ENCODE data around the gene PLD4.
"Not testable (repeated sequence)": the region's sequence is repeated elsewhere in the genome, so short reads cannot be mapped to it uniquely, and the experiment has no call there.

PLD4 gene, protein sequence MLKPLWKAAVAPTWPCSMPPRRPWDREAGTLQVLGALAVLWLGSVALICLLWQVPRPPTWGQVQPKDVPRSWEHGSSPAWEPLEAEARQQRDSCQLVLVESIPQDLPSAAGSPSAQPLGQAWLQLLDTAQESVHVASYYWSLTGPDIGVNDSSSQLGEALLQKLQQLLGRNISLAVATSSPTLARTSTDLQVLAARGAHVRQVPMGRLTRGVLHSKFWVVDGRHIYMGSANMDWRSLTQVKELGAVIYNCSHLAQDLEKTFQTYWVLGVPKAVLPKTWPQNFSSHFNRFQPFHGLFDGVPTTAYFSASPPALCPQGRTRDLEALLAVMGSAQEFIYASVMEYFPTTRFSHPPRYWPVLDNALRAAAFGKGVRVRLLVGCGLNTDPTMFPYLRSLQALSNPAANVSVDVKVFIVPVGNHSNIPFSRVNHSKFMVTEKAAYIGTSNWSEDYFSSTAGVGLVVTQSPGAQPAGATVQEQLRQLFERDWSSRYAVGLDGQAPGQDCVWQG

DNA sequence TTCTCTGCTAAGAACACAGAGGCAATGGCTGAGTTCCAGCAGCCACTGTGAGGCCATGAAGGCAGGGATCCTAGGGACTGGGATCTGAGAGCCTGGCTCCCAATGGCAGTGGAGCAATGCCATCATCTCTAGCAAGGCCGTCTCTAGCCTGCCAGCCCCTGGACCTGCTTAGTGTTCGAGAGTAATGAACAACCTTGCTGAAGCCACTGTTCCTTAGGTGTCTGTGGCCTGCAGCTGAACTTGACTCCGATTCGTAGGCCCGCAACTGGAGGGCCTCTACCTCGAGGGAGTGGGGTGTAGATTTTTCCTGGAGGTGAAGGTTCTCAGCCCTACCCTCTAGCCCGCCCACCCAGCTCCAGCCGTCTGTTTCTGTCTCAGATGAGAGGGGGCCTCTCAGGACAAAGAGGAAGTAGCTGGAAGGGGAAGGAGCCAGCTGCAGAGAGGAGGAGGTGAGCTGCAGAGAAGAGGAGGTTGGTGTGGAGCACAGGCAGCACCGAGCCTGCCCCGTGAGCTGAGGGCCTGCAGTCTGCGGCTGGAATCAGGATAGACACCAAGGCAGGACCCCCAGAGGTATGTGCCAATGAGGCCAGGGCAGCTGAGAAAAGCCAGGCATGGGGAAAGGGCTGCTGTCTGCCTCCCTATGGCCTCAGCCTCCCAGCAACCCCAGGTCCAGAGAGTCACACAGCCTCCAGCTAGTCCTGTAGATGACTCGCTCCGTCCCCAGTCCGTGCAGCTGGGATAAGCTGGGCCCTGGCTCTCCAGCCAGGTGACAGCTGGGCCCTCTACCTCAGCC is at the start of gene PLD4:
Gene PLD4, plus strand, starts transcription at position 459 of the 793 bp plus-strand sequence. CDS start 2,262 bp downstream, outside the sequence.
- DNase-seq (ENCODE audit: low spot score), result no peak

DNA sequence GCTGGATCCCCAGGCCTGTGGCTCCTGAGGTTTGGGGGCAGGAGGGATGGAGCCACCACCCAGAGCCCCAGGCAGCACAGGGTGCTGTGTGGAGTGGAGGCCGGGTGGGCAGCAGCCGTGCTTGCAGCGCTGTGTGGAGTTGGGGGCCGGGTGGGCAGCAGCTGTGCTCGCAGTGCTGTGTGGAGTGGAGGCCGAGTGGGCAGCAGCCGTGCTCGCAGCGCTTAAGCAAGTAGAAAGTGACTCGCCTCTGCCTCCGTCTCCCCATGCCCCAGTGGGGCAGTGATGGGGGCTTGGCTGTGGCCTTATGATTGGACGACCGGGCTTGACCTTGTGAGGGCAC is 49.3 kb upstream of the PLD4 start:
- no peak for DNase-seq (ENCODE audit: low spot score)

DNA sequence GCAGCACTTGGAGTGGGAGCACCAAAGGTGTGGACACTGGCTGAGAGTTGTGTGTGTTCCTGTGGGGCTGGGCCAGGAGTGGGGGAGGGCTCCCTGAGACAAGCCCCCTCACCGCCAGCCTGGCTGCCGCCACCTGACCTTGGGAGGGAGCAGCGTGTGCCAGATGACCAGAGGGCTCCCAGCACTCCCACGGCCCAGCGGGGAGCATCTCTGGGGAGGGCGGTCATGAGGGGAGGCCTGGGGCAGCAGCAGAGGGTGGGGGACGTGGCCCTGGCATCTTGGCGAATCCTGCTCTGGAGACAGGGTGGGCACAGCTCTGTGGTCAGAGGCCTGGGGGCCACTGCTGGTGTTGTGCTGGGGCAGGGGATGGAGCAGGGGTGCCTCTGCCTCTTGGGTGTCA is 48.9 kb upstream of the PLD4 start:
- DNase-seq (ENCODE audit: low spot score), result no peak

DNA sequence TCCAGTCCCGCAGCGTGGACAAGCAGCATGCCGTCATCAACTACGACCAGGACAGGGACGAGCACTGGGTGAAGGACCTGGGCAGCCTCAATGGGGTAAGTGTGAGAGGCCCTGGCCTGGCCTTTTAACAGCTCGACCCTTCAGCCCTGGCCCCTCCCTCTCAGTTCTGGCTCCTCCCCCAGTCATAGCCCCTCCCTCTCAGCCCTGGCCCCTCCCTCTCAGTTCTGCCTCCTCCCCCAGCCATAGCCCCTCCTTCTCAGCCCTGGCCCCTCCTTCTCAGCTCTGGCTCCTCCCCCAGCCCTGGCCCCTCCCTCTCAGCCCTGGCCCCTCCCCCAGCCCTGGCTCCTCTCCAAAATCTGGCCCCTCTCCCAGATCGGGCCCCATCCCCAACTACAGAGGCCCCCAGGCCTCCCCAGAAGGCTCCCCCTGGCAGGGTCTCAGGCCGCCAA is 48.4 kb upstream of the PLD4 start:
- peak; percentile 36 for DNase-seq (ENCODE audit: low spot score)

DNA sequence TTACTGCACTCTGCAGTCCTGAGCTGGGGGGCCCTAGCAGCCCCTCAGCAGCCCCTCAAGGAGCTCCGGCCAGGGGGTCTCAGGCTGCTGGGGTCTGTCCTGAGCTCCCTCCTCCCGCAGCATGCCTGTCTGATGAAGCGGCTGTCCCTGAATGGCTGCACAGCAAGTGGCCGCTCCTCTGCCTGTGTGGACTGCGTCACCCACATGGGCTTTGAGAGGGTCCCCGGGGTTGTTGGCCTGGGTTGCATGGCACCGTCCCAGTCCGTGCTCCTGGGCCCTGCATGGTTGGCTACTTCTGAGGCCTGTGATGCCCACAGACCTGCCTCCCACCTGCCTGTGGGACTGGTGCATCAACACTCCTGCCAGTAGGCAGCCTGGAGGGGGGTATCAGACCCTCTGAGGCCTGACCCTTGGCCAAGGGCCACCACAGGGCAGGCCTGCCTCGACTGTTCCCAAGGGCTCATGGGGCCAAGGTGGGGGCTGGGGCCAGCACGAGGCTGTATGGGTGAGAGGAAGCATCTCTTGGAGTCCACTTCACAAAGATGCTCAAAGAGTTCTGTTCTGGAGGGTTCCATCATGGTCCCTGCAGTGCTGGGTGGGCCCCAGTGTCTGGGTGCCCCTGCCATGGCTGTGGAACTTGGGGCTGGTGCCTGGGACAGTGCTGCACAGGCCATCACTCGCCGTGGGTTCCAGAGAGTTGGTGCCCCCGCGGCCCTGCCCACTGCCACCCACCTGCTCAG is 47.4 kb upstream of the PLD4 start:
- no peak for DNase-seq (ENCODE audit: low spot score)

DNA sequence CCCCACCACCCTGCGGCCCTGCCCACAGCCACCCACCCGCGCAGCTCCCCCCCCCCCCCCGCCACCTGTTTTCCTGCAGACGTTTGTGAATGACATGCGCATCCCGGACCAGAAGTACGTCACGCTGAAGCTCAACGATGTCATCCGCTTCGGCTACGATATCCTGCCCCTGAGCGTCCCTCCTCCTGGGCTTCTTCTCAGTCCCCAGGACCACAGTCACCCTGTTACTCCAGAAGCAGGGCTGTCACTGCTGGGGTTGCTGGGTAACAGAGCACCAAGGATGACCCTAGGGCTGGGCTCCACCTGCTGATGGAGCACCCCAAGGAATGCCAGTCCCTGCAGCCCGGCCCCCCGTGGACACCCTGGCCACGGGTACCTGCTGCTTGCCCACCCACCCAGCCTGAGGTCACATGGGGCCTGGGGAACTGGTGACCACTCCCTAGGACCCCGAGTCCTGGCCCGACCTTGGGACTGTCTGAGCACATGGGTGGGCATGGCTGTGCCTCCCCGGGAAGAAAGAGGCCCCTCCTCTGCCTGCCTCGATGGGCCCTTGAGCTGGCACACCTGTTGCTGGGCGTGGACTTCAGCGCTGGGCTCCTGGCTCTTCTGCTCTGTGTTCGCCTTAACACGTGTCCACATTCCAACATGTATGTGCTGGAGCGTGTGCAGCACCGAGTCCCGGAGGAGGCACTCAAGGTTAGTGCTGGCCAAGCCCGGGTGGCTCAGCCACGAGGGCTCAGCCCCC is 46.7 kb upstream of the PLD4 start:
- no peak for DNase-seq (ENCODE audit: low spot score)

DNA sequence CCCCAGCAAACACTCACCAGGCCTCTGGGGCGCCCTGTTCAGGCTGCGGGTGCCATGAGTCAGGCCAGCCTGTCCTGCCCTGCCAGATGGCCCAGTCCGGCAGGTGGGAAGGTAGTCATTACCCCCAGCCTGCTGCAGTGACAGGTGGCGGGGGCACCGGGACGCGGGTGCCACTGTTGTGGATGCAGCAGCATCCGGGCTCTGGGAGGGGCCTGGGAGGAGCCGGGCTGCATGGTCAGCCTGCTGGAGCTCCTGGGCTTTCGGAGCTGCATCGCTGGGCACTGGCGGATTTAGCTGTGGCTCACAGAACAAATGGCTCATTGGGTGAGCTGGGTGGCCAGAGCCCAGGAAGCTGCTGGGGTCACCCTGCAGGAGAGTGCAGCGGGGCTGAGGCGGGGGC is 46.1 kb upstream of the PLD4 start:
- no peak for DNase-seq (ENCODE audit: low spot score)

DNA sequence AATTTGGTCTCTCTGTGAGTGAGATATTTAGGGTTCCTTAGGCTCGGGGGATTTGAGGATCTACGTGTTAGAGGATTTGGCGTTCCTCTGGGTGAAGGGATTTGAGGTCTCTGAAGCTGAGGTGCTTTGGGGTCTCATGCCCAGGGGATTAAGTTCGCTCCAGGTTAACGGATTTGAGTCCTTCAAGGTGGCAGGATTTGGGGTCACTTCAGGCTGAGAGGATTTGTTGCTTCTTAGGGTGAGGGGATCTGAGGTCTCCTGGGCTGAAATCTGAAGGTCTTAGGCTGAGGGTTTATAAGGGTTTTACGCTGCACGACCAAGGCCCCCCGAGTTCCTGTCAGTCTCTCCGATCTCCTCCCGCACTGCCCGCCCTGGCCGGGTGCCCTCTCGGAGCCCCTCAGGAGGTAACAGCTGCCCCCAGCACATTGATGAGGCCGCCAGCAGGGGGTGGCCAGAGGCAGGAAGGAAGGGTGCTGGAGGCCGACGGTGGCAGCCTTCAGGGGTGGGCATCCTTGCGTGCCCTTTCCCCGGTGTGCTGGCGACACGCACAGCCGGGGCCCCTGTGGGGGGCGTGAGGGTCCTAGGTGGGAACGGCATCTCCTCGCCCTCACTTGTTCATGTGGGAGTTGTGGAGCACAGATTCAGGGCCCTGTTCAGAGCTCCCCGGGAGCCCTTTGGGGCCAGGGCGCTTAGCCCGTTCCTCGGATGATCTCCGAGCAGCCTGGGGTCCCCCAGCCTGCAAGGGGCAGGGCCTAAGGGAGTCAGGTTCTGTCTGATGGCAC is 45.3 kb upstream of the PLD4 start:
- no peak for DNase-seq (ENCODE audit: low spot score)

DNA sequence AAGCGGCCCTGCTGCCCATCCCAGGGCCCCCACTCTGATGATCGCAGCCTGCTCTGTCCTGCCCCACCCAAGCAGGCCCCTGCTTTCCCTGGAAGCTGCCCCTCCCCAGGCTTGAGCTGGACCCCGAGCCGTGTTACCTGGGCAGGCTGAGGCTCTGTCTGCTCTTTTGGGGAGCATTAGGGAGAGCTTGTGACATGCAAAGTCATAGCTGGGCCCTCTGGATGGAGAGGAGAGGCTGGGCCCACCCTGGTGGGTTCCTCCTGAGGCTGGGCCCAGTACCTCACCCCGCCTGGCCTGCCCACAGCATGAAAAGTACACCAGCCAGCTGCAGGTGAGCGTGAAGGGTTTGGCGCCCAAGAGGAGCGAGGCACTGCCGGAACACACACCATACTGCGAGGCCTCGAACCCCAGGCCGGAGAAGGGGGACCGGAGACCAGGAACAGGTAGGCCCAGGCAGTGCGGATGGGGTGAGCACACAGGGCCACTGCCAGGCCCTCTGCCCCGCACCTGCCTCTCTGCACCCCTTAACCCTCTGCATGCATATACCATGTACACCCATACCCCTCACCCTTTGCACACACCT is 44.6 kb upstream of the PLD4 start:
- DNase-seq (ENCODE audit: low spot score), result no peak

DNA sequence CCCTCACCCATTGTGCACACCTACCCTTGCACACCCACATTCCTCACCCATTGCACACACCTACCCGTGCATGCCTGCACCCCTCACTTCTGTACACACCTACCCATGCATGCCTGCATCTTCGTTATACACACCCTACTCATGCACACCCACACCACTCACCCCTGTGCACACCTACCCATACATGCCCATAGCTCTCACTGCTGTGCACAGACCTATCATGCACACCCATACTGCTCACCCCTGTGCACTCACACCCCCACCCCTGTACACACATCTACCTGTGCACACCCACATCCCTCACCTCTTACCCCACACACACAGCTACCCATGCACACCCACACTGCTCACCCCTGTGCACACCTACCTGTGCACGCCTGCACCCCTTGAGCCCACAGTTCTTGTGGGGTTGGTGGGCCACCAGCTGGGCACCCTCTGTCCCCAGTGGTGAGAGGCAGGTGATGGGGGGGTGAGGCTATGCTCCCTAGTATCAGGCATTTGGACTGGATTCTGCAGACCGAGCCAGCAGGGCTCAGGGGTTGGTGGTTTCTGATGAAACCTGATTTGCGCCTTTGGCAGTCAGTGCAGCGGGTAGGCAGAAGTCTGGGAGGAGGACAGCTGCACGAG is 44.0 kb upstream of the PLD4 start:
- no peak for DNase-seq (ENCODE audit: low spot score)

DNA sequence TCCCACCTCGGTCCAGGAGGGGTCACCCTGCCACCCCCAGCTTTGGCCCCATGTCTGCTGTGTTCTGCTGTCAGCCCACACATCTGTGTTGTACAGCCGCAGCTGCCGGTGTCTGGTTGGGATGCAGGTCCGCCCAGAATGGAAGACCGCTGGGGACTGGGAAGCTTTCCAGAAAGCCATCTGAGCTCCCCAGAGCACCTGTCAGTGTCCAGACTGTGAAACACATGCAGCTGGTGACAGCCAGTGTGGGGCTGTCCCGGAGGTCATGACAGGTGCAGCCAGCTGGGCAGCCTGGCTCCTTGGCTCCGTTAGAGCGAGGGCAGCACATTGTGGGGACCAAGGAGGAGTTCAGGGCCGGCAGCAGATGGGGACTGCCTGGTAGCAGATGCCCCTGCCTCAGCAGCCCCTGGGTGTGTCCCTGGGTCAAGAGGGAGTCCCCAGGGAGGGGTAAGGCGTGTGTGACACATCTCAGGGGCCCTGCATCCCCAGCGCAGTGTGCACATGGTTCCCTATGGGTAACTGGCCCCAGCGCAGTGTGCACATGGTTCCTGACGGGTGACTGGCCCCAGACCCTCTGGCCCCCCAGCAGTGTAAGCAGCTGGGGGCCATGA is 43.2 kb upstream of the PLD4 start:
- no peak for DNase-seq (ENCODE audit: low spot score)

DNA sequence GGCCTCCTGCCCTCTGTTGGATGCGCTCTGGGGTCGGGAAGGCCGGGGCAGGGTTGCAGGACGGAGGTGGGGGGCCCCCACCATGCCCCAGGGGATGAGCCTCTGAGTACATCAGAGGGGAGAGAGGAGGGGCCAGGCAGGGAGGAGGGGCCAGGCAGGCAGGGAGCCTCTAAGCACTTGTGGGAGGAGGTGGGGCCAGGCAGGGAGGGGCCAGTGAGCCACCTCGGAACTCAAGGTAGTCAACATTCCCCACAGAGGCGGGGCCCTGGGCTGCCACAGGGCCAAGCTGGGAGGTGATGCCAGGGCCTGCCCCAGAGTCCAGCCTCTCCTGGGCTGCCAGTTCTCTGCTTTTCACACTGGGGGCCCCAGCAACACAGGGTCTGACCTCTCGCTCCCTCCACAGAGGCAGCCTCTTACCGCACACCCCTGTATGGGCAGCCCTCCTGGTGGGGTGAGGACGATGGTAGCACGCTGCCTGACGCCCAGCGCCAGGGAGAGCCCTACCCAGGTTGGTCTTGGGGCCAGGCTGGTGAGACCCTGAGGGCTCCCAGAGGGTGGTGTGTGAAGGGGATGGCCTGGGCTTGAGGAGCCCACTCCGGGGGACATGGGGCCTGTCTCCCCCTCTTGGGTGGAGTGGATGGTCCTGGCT is 42.2 kb upstream of the PLD4 start:
- DNase-seq (ENCODE audit: low spot score), result no peak

DNA sequence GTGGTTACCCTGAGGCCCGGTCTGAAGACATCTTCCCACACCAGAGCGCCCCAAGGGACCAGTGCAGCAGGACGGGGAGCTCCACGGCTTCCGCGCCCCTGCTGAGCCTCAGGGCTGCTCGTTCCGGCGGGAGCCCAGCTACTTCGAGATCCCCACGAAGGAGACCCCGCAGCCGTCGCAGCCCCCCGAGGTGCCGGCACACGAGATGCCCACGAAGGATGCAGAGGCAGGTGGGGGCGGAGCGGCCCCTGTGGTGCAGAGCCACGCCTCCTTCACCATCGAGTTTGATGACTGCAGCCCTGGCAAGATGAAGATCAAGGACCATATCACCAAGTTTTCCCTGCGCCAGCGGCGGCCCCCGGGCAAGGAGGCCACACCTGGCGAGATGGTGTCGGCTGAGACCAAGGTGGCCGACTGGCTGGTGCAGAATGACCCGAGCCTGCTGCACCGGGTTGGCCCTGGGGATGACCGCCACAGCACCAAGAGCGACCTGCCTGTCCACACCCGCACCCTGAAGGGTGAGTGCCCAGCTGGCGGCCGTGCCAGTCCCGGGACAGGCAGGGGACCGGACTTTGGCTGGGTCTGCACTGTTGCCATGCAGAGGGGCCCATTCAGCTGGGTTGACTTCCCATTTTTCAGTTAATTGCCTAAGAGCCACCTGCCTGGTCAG is 41.6 kb upstream of the PLD4 start:
- DNase-seq (ENCODE audit: low spot score), result no peak

DNA sequence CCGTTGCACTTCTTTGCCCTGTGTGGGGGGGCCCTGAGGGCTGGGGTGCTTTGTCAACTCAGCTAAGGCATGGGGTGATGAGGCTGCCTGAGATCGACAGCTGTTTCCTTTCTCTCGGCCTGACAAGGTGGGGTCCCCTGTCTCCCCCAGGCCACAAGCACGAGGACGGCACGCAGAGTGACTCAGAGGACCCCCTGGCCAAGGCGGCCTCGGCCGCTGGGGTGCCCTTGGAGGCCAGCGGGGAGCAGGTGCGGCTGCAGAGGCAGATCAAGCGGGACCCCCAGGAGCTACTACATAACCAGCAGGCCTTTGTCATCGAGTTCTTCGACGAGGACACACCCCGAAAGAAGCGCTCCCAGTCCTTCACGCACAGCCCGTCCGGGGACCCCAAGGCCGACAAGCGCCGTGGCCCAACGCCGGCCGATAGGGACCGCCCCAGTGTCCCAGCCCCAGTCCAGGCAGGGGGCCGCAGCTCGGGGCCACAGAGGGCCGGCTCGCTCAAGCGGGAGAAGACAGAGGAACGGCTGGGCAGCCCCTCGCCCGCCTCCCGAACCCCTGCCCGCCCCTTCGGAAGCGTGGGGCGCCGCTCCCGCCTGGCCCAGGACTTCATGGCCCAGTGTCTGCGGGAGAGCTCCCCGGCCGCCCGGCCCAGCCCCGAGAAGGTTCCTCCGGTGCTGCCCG is 40.9 kb upstream of the PLD4 start:
- DNase-seq (ENCODE audit: low spot score), result no peak

DNA sequence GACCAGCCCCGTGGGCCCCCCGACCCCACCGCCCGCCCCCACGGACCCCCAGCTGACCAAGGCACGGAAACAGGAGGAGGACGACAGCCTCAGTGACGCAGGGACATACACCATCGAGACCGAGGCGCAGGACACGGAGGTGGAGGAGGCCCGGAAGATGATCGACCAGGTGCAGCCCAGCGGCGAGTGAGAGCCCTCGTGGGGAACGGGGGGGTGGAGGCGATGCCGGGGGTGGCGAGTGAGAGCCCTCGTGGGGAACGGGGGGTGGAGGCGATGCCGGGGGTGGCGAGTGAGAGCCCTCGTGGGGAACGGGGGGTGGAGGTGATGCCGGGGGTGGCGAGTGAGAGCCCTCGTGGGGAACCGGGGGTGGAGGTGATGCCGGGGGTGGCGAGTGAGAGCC is 40.3 kb upstream of the PLD4 start:
- not testable (repeated sequence) for DNase-seq (ENCODE audit: low spot score)

DNA sequence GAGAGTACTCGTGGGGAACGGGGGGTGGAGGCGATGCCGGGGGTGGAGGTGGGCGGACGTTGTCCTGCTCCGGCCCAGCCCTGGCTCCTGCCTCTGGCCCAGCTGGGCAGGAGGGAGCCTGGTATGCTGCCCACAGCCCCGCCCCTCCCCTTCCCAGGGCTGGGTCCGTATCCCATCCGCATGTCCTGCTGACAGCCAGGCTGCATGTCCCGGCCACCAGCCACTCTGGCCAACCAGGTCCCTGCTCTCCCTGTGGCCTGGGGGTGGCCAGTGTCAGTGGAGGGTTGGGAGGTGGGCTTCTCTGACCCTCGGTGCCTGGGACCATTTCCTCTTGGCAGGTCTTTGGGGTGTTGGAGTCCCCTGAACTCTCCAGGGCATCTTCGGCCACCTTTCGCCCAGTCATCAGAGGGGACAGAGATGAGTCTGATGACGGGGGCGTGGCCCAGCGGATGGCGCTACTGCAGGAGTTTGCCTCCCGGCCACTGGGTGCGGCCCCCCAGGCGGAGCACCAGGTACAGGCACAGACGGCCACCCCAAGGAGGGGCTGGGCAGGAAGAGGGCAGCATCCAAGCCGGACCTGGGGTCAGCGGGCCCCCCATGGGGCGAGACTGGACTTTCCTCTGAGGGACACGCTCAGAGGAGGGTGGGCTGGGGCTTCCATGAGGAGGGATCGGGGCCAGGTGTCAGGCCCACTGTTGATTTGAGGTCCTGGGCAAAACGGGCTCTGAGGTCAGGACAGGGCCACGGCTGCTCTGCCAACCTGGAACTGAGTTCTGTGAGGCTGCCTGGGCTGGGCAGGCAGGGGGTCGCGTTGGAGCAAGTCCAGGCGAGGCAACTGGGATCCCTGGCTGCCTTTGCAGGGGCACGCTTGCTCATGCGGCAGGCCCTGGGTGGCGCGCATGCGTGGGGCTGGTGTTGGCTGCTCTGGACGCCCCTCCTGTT is 39.4 kb upstream of the PLD4 start:
- no peak for DNase-seq (ENCODE audit: low spot score)
